Measurements from ENCODE around the gene SF3B6. TPM values are rescaled to one million over a fixed set of nuclear protein-coding genes. Genes with fewer than 3 reads are reported as not detected.
A peak's percentile ranks its signal among the peaks of the same experiment; 100 is the strongest.

Gene SF3B6
- total RNA-seq, 3 donors from 2014 or later: 91.7 to 125 (median 110) TPM

- peak in 1 of 2 donors; percentile 21 for DNase-seq (ENCODE audit: low spot score in 2 of 2)
- no peaks in the 10 kb centered on the region for H3K36me3 ChIP-seq
Observed at GRCh38 chr2:24077535-24077877, 1.4 kb upstream of the SF3B6 start.

GRCh38 chr2:24076849-24077534 is 866 bp upstream of the SF3B6 start:
- DNase-seq (ENCODE audit: low spot score in 2 of 2): no peak
- intact Hi-C loops (cut with DNase I; ENCODE audit: low total_unique reads): no loop called here
- H3K36me3 ChIP-seq: no peaks in the 10 kb centered on the region

More at GRCh38 chr2:24077535-24077877, 1.4 kb upstream of the SF3B6 start:
- peak overlapping the region; percentile 97 to 99 for H3K27ac ChIP-seq
- intact Hi-C loops (cut with DNase I; ENCODE audit: low total_unique reads): no loop called here
- no peaks in the 10 kb centered on the region for H3K9me3 ChIP-seq
- peak overlapping the region; percentile 74 to 90 (median 89) for H3K4me3 ChIP-seq
- no peaks in the 10 kb centered on the region for H3K4me1 ChIP-seq
- TF ChIP-seq POLR2A (IDR thresholded peaks at IDR 0.05) (no peak), POLR2AphosphoS5 (IDR thresholded peaks at IDR 0.05) (no peak)
- TF ChIP-seq, protein P1, sequence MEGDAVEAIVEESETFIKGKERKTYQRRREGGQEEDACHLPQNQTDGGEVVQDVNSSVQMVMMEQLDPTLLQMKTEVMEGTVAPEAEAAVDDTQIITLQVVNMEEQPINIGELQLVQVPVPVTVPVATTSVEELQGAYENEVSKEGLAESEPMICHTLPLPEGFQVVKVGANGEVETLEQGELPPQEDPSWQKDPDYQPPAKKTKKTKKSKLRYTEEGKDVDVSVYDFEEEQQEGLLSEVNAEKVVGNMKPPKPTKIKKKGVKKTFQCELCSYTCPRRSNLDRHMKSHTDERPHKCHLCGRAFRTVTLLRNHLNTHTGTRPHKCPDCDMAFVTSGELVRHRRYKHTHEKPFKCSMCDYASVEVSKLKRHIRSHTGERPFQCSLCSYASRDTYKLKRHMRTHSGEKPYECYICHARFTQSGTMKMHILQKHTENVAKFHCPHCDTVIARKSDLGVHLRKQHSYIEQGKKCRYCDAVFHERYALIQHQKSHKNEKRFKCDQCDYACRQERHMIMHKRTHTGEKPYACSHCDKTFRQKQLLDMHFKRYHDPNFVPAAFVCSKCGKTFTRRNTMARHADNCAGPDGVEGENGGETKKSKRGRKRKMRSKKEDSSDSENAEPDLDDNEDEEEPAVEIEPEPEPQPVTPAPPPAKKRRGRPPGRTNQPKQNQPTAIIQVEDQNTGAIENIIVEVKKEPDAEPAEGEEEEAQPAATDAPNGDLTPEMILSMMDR (IDR thresholded peaks at IDR 0.05): no peak
- no peaks in the 10 kb centered on the region for H3K27me3 ChIP-seq

GRCh38 chr2:24075259-24075658 is 867 bp downstream of the SF3B6 start:
- peak overlapping the region; percentile 74 to 90 (median 89) for H3K4me3 ChIP-seq
- DNase-seq (ENCODE audit: low spot score in 2 of 2): no peak
- no peaks in the 10 kb centered on the region for H3K36me3 ChIP-seq
- H3K27me3 ChIP-seq: no peaks in the 10 kb centered on the region
- H3K4me1 ChIP-seq: no peaks in the 10 kb centered on the region
- TF ChIP-seq, protein P1 (IDR thresholded peaks at IDR 0.05): no peak
- TF ChIP-seq POLR2A (IDR thresholded peaks at IDR 0.05) (no peak), POLR2AphosphoS5 (IDR thresholded peaks at IDR 0.05) (no peak)
- peak overlapping the region in 1 of 2 donors; percentile 97 for H3K27ac ChIP-seq
- no peaks in the 10 kb centered on the region for H3K9me3 ChIP-seq
- intact Hi-C loops (cut with DNase I; ENCODE audit: low total_unique reads): no loop called here

More at GRCh38 chr2:24076849-24077534, 866 bp upstream of the SF3B6 start:
- Histone ChIP-seq H3K27me3 (no peaks in the 10 kb centered on the region), H3K4me3 (peak overlapping the region; percentile 74 to 90 (median 89)), H3K4me1 (no peaks in the 10 kb centered on the region), H3K27ac (peak overlapping the region; percentile 97 to 99), H3K9me3 (no peaks in the 10 kb centered on the region)
- TF ChIP-seq POLR2A (IDR thresholded peaks at IDR 0.05) (peak; percentile 16), POLR2AphosphoS5 (IDR thresholded peaks at IDR 0.05) (peak in 1 of 3 donors; percentile 41)
- TF ChIP-seq, protein P1 (IDR thresholded peaks at IDR 0.05): no peak

DNA sequence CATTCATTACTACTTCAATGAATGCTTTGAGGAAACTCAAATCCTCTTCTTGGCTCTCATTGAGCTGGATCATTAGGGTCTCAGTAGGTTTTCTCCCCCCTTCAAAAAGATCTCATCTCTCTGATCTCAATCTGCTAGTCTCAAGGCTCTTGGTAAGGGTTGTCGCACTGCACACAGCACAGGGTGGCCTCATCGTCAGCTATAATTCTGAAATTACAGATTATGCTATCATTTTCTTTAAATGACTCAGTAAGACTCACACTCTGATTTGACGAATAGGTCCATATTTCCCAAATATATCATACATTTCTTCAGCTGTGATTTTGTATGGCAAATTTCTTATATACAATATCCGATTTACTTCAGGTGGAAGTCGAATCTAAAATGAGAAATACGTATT is 2.3 kb downstream of the SF3B6 start:
- Histone ChIP-seq H3K9me3 (no peaks in the 10 kb centered on the region), H3K27me3 (no peaks in the 10 kb centered on the region), H3K27ac (no peak overlapping the region), H3K4me1 (no peaks in the 10 kb centered on the region), H3K36me3 (no peaks in the 10 kb centered on the region), H3K4me3 (no peak overlapping the region)
- no peak for DNase-seq (ENCODE audit: low spot score in 2 of 2)
- TF ChIP-seq POLR2A (IDR thresholded peaks at IDR 0.05) (no peak), POLR2AphosphoS5 (IDR thresholded peaks at IDR 0.05) (no peak)
- TF ChIP-seq, protein P1 (IDR thresholded peaks at IDR 0.05): no peak
- intact Hi-C loops (cut with DNase I; ENCODE audit: low total_unique reads): no loop called here

- Histone ChIP-seq H3K27me3 (no peaks in the 10 kb centered on the region), H3K9me3 (no peaks in the 10 kb centered on the region), H3K36me3 (no peaks in the 10 kb centered on the region), H3K4me1 (no peaks in the 10 kb centered on the region), H3K4me3 (no peak overlapping the region), H3K27ac (no peak overlapping the region)
- TF ChIP-seq, protein P1 (IDR thresholded peaks at IDR 0.05): no peak
- TF ChIP-seq POLR2AphosphoS5 (IDR thresholded peaks at IDR 0.05): no peak
- TF ChIP-seq POLR2A (IDR thresholded peaks at IDR 0.05): no peak
- intact Hi-C loops (cut with DNase I; ENCODE audit: low total_unique reads): no loop called here
- DNase-seq (ENCODE audit: low spot score in 2 of 2): no peak
Observed at GRCh38 chr2:24072259-24072658, 3.9 kb downstream of the SF3B6 start.

Data from breast epithelium (tissue), 4 donors.